ENCODE data around the gene HACL1.

- TF ChIP-seq CTCF (IDR thresholded peaks at IDR 0.05), result no peak
- TF ChIP-seq EZH2phosphoT487 (IDR thresholded peaks at IDR 0.05), result no peak
- no peak for TF ChIP-seq EZH2 (IDR thresholded peaks at IDR 0.05)
Measured at GRCh38 chr3:15646851-15647511, 45.6 kb upstream of the HACL1 start.
